Epithelial cell of proximal tubule (primary cell): Measurements from ENCODE around the gene LMF1. TPM values are rescaled to one million over a fixed set of nuclear protein-coding genes. Genes with fewer than 3 reads are reported as not detected.

ENCODE experiments used
- DNase-seq: peaks from one replicate; pipeline ENCODE4 v3.0.0-alpha.2; 2011; ENCODE audit warnings: low read depth
- H3K4me3 ChIP-seq: 2 replicates; pipeline ENCODE4 v1.5.1; 2011; ENCODE audit warnings: low read depth, mild to moderate bottlenecking, low read length
- CTCF ChIP-seq: conservative IDR thresholded peaks from 2 replicates; pipeline ENCODE4 v1.5.1; 2012; ENCODE audit warnings: low read depth, mild to moderate bottlenecking, low read length
- total RNA-seq: library from RNA; depleted of rRNA; stranded (reverse); fragments of >200 nt; gene quantifications from 2 replicates; pipeline ENCODE4 v1.2.3, GENCODE V29; 2015

Gene LMF1
- total RNA-seq, 1 donor from 2014 or later, result 8.2 TPM

GRCh38 chr16:847151-847550, 123.6 kb downstream of the LMF1 start:
- no peak for TF ChIP-seq CTCF
- no peak for DNase-seq
- H3K4me3 ChIP-seq, result no peak overlapping the region

- TF ChIP-seq CTCF, result no peak
- DNase-seq, result no peak
- no peak overlapping the region for H3K4me3 ChIP-seq
Observed at GRCh38 chr16:845351-845745, 125.4 kb downstream of the LMF1 start.

- no peak overlapping the region for H3K4me3 ChIP-seq
- no peak for TF ChIP-seq CTCF
- DNase-seq, result no peak
Observed at GRCh38 chr16:844638-845350, 126.0 kb downstream of the LMF1 start.

- no peak overlapping the region for H3K4me3 ChIP-seq
- TF ChIP-seq CTCF, result no peak
- DNase-seq, result no peak
Observed at GRCh38 chr16:843771-844170, 127.0 kb downstream of the LMF1 start.

GRCh38 chr16:842711-843560, 127.8 kb downstream of the LMF1 start:
- no peak overlapping the region for H3K4me3 ChIP-seq
- no peak for DNase-seq
- TF ChIP-seq CTCF, result no peak

GRCh38 chr16:842061-842476, 128.7 kb downstream of the LMF1 start:
- no peak overlapping the region for H3K4me3 ChIP-seq
- no peak for TF ChIP-seq CTCF
- no peak for DNase-seq
